ENCODE results near the gene GLB1L2. TPM values are rescaled to one million over a fixed set of nuclear protein-coding genes. Genes with fewer than 3 reads are reported as not detected.

GLB1L2 gene
- total RNA-seq, 6 donors from 2014 or later, result 3.1 to 11.6 (median 6.0) TPM

GRCh38 chr11:134291196-134291595 is 40.6 kb upstream of the GLB1L2 start:
- ATAC-seq (ENCODE audit: low FRiP score in 2 of 2) (no peak), DNase-seq (no peak)
- H3K4me3 ChIP-seq, result no peak overlapping the region
- no peaks in the 10 kb centered on the region for H3K4me1 ChIP-seq
- TF ChIP-seq EP300 (IDR thresholded peaks at IDR 0.05) (no peak), POLR2AphosphoS5 (IDR thresholded peaks at IDR 0.05) (no peak), POLR2A (IDR thresholded peaks at IDR 0.05) (no peak)
- TF ChIP-seq, protein P1, sequence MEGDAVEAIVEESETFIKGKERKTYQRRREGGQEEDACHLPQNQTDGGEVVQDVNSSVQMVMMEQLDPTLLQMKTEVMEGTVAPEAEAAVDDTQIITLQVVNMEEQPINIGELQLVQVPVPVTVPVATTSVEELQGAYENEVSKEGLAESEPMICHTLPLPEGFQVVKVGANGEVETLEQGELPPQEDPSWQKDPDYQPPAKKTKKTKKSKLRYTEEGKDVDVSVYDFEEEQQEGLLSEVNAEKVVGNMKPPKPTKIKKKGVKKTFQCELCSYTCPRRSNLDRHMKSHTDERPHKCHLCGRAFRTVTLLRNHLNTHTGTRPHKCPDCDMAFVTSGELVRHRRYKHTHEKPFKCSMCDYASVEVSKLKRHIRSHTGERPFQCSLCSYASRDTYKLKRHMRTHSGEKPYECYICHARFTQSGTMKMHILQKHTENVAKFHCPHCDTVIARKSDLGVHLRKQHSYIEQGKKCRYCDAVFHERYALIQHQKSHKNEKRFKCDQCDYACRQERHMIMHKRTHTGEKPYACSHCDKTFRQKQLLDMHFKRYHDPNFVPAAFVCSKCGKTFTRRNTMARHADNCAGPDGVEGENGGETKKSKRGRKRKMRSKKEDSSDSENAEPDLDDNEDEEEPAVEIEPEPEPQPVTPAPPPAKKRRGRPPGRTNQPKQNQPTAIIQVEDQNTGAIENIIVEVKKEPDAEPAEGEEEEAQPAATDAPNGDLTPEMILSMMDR (IDR thresholded peaks at IDR 0.05), result no peak
- H3K36me3 ChIP-seq, result no peaks in the 10 kb centered on the region
- no peak overlapping the region for H3K27ac ChIP-seq
- H3K27me3 ChIP-seq, result no peaks in the 10 kb centered on the region
- H3K9me3 ChIP-seq, result no peaks in the 10 kb centered on the region
- WGBS, 2 donors, result 91 to 95% methylated on average over 6 of the region's 6 CpGs

DNA sequence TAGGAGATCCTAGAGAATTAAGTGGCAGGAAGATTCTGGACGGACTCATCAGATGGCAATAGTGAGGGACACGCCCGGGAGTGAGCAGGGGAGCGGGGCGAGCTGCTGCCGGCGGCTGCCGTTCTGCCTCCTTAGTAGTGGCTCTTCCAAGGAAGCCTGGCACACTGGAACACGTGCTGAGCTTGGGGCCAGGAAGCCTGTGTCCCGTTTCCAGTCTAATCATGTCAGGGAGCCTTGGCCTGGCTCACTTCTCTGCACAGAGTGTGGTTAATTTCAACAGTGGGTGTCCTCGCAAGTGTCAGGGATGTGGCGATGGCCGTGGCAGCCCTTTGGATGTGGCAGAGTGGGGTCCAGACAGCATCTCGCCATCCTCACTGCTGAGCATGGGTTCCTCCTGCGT is 39.1 kb upstream of the GLB1L2 start:
- H3K9me3 ChIP-seq, result no peaks in the 10 kb centered on the region
- no peaks in the 10 kb centered on the region for H3K36me3 ChIP-seq
- no peaks in the 10 kb centered on the region for H3K27me3 ChIP-seq
- WGBS, 2 donors, result 89 to 95% methylated on average over 13 to 15 of the region's 15 CpGs
- H3K4me3 ChIP-seq, result no peak overlapping the region
- DNase-seq (peak in 1 of 2 donors; percentile 66), ATAC-seq (ENCODE audit: low FRiP score in 2 of 2) (no peak)
- TF ChIP-seq POLR2AphosphoS5 (IDR thresholded peaks at IDR 0.05), result no peak
- no peak for TF ChIP-seq POLR2A (IDR thresholded peaks at IDR 0.05)
- TF ChIP-seq EP300 (IDR thresholded peaks at IDR 0.05), result no peak
- TF ChIP-seq, protein P1 (IDR thresholded peaks at IDR 0.05), result no peak
- H3K27ac ChIP-seq, result no peak overlapping the region
- no peaks in the 10 kb centered on the region for H3K4me1 ChIP-seq

DNA sequence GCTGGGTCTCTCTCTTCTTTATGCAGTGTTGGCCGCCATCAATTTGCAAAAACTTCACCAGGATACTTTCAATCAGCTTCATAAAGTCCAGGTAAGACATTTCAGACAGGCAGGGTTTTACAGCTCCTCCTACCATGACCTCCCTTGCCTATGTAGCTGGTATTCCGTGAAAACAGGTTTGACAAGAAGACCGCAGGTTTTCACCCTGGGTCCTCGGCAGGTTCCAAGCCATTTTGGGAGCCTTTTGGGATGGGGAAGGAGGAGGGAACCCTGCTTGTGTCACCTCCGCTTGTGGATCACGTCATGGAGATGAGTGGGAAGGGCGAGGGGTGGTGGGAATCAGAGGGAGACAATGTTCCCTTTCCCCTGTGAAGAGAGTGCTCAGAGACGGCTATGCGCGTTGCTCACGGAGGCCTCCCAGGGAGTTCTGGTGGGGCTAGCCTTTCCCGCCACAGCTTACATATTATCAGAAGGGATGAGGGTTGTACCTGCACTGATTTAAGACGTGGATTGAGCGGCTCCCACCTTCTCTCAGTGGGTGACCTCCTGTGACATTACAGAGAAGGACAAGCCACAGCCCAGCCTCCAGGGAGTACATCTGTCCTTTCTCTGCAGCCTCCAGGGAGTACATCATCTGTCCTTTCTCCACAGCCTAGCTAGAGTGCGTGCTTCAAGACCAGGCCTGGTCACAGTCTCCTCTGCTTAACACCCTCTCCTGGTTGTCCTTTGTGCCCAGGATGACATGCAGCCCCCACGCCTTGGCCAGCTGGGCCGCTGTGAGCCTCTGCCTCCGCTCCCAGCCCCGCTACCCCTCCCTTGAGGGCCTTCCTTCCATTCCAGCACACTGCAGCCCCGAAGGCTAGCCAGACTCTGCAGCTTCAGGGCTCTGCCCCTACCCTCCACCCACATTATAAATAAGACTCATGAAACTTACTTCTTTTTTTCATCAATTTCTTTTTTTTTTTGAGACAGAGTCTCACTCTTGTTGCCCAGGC is 38.4 kb upstream of the GLB1L2 start:
- no peaks in the 10 kb centered on the region for H3K36me3 ChIP-seq
- WGBS, 2 donors, result 76 to 80% methylated on average over 20 of the region's 20 CpGs
- no peak overlapping the region for H3K27ac ChIP-seq
- no peaks in the 10 kb centered on the region for H3K9me3 ChIP-seq
- no peaks in the 10 kb centered on the region for H3K27me3 ChIP-seq
- H3K4me1 ChIP-seq, result no peaks in the 10 kb centered on the region
- DNase-seq (peak in 1 of 2 donors; percentile 66), ATAC-seq (ENCODE audit: low FRiP score in 2 of 2) (peak; percentile 14 to 53)
- TF ChIP-seq, protein P1 (IDR thresholded peaks at IDR 0.05), result no peak
- TF ChIP-seq POLR2AphosphoS5 (IDR thresholded peaks at IDR 0.05), result no peak
- no peak for TF ChIP-seq EP300 (IDR thresholded peaks at IDR 0.05)
- no peak for TF ChIP-seq POLR2A (IDR thresholded peaks at IDR 0.05)
- no peak overlapping the region for H3K4me3 ChIP-seq

DNA sequence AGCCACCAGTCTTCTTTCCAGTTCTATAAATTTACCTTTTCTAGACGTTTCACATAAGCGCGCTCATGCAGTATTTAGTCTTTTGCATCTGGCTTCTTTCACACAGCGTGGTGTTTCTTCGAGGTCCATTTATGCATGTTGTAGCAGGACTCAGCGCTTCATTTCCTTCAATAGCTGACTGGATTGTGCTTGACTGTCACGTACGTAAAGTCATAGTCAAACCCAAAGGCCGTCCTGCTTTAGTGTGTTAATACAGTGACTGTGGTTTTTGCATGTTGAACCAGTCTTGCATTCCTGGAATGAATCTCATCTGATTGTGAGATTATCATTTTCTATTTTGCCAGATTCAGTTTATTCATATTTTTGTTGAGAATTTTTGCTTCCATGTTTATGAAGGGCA is 37.1 kb upstream of the GLB1L2 start:
- no peak overlapping the region for H3K4me3 ChIP-seq
- H3K27me3 ChIP-seq, result no peaks in the 10 kb centered on the region
- ATAC-seq (ENCODE audit: low FRiP score in 2 of 2) (no peak), DNase-seq (no peak)
- no peaks in the 10 kb centered on the region for H3K36me3 ChIP-seq
- WGBS, 2 donors, result 85 to 93% methylated on average over 9 of the region's 9 CpGs
- no peak for TF ChIP-seq POLR2A (IDR thresholded peaks at IDR 0.05)
- no peak for TF ChIP-seq POLR2AphosphoS5 (IDR thresholded peaks at IDR 0.05)
- H3K9me3 ChIP-seq, result no peaks in the 10 kb centered on the region
- no peaks in the 10 kb centered on the region for H3K4me1 ChIP-seq
- no peak overlapping the region for H3K27ac ChIP-seq

- Histone ChIP-seq H3K4me3 (no peak overlapping the region), H3K9me3 (peaks cover 0 to 7% (median 4%) of the 10 kb centered on the region in 4 donors), H3K36me3 (no peaks in the 10 kb centered on the region), H3K4me1 (no peaks in the 10 kb centered on the region), H3K27me3 (no peaks in the 10 kb centered on the region), H3K27ac (no peak overlapping the region)
- WGBS, 2 donors, result 86% methylated on average over 12 of the region's 12 CpGs; no CpG with 5 or more reads in 1 of the 2 donors
- DNase-seq (peak in 1 of 2 donors; percentile 55), ATAC-seq (ENCODE audit: low FRiP score in 2 of 2) (no peak)
- TF ChIP-seq EP300 (IDR thresholded peaks at IDR 0.05), result no peak
Observed at GRCh38 chr11:134312223-134312622, 19.6 kb upstream of the GLB1L2 start.

Data from upper lobe of left lung (tissue), 6 donors.